T47D (cell line): ENCODE results near the gene OR14A2.
A peak's percentile ranks its signal among the peaks of the same experiment; 100 is the strongest.
"Not testable (repeated sequence)": the region's sequence is repeated elsewhere in the genome, so short reads cannot be mapped to it uniquely, and the experiment has no call there.

Experiments
- DNase-seq, 2 experiments: peaks; one replicate each; pipeline versions ENCODE4 v3.0.0 to v3.0.0-alpha.2; 2011 to 2012; ENCODE audit warnings: low read depth in 1 of 2, low spot score in 1 of 2
- JUND ChIP-seq: IDR thresholded peaks from 2 replicates; pipeline ENCODE4 v1.6.1; 2012; ENCODE audit warnings: low read depth
- in situ Hi-C: cut with HindIII; loops from 2 replicates; pipeline ENCODE4 v1.10.0; 2016; ENCODE audit warnings: low sequenced_read_pairs, low pct_unique_long_range_greater_than_20kb

Gene OR14A2

GRCh38 chr1:247748041-247748440, at the start of gene OR14A2:
Gene OR14A2 (minus strand): TSS chr1:247748141.
- TF ChIP-seq JUND, result no peak
- in situ Hi-C loops, result no loop called here
- DNase-seq, result no peak

GRCh38 chr1:247797518-247797917, 49.6 kb upstream of the OR14A2 start:
- no peak for DNase-seq
- TF ChIP-seq JUND, result no peak
- in situ Hi-C loops, result no loop called here

- TF ChIP-seq JUND, result no peak
- DNase-seq, result no peak
- in situ Hi-C loops, result no loop called here
These were observed 21.7 kb upstream of the OR14A2 start for GRCh38 chr1:247769603-247770002.

GRCh38 chr1:247760456-247760855, 12.5 kb upstream of the OR14A2 start, which contains the start of gene OR1C1:
Gene OR1C1 (minus strand): TSS chr1:247760556. CDS start chr1:247758406, 2,150 bp downstream.
- TF ChIP-seq JUND, result no peak
- in situ Hi-C loops, result no loop called here
- no peak for DNase-seq

GRCh38 chr1:247754311-247754710, 6.4 kb upstream of the OR14A2 start:
- DNase-seq, in situ Hi-C loops: not testable (repeated sequence)

GRCh38 chr1:247749870-247750269, 1.9 kb upstream of the OR14A2 start:
- in situ Hi-C loops, result no loop called here
- TF ChIP-seq JUND, result no peak
- DNase-seq, result no peak

GRCh38 chr1:247747616-247748015, 325 bp downstream of the OR14A2 start:
- in situ Hi-C loops, result no loop called here
- no peak for TF ChIP-seq JUND
- DNase-seq, result no peak

GRCh38 chr1:247746391-247746935, 1.5 kb downstream of the OR14A2 start:
- DNase-seq, result no peak
- in situ Hi-C loops, result no loop called here
- TF ChIP-seq JUND, result no peak

GRCh38 chr1:247742215-247742760, 5.7 kb downstream of the OR14A2 start:
- DNase-seq, result peak in 1 of 2 experiments; percentile 15
- in situ Hi-C loops, result not testable (repeated sequence)

- in situ Hi-C loops, result no loop called here
- TF ChIP-seq JUND, result no peak
- DNase-seq, result peak in 1 of 2 experiments; percentile 33
These were observed 6.2 kb downstream of the OR14A2 start for GRCh38 chr1:247741756-247742155.

- DNase-seq, result no peak
- no peak for TF ChIP-seq JUND
- in situ Hi-C loops, result no loop called here
These were observed 7.2 kb downstream of the OR14A2 start for GRCh38 chr1:247740721-247741120.

GRCh38 chr1:247738315-247738714, 9.6 kb downstream of the OR14A2 start, which contains the start of gene OR14K1:
Gene OR14K1 (plus strand): TSS chr1:247738615. CDS start chr1:247738615, 0 bp downstream.
- no peak for TF ChIP-seq JUND
- in situ Hi-C loops, result no loop called here
- DNase-seq, result no peak

GRCh38 chr1:247721222-247721621, 26.7 kb downstream of the OR14A2 start:
- in situ Hi-C loops, result no loop called here
- no peak for DNase-seq
- no peak for TF ChIP-seq JUND

GRCh38 chr1:247716546-247716945, 31.4 kb downstream of the OR14A2 start, which contains the start of gene OR6F1:
Gene OR6F1 (minus strand): TSS chr1:247716646. CDS start chr1:247712755, 3,891 bp downstream.
- in situ Hi-C loops, result no loop called here
- TF ChIP-seq JUND, result no peak

More at GRCh38 chr1:247716546-247716945, 31.4 kb downstream of the OR14A2 start, which contains the start of gene OR6F1:
- DNase-seq, result no peak
